ENCODE data around the gene EXOC8.

The EXOC8 gene

DNA sequence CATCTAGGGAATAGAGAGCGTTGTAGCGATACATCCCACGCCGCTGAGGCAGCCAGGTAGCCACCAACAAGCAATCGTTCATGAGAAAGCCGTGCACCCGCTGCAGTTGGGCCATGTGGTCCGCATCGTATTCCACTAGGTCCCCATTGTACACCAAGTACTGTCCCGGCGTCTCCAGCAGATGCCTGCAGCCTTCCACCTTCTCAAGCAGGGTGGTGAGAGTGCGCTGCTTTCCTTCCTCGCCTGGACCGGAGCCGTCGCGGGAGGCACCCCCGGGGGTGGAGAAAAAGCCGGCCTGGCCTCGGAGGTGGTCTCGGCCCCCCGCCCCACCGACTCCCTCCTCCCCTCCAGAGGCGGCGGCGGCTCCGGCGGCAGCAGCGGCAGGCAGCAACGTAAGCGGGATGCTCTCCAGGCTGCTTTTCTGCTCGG, 595 bp downstream of the EXOC8 start:
- peak overlapping the region; percentile 94 to 100 for H3K4me3 Mint-ChIP-seq
- no peaks in the 10 kb centered on the region for H3K27me3 Mint-ChIP-seq
- no peaks in the 10 kb centered on the region for H3K9me3 Mint-ChIP-seq
- peaks cover 17 to 38% of the 10 kb centered on the region in 2 donors for H3K36me3 Mint-ChIP-seq
- H3K4me1 Mint-ChIP-seq: peaks cover 28 to 44% of the 10 kb centered on the region in 2 donors
- ATAC-seq (replicated peaks): peak; percentile 4 to 5
- no peak for DNase-seq
- H3K27ac Mint-ChIP-seq: peak overlapping the region; percentile 99

- Mint-ChIP-seq H3K27ac (no peak overlapping the region), H3K4me3 (peak overlapping the region; percentile 94 to 100), H3K27me3 (no peaks in the 10 kb centered on the region), H3K4me1 (peaks cover 26 to 51% of the 10 kb centered on the region in 2 donors), H3K9me3 (no peaks in the 10 kb centered on the region), H3K36me3 (peaks cover 21 to 42% of the 10 kb centered on the region in 2 donors)
- DNase-seq: no peak
- no peak for ATAC-seq (replicated peaks)
Observed at GRCh38 chr1:231335663-231336602, 1.7 kb downstream of the EXOC8 start.

GRCh38 chr1:231334952-231335351, 2.7 kb downstream of the EXOC8 start:
- ATAC-seq (replicated peaks) (no peak), DNase-seq (no peak)
- peak overlapping the region; percentile 32 to 62 for H3K4me3 Mint-ChIP-seq
- H3K27ac Mint-ChIP-seq: no peak overlapping the region
- H3K36me3 Mint-ChIP-seq: peaks cover 23 to 42% of the 10 kb centered on the region in 2 donors
- H3K9me3 Mint-ChIP-seq: no peaks in the 10 kb centered on the region
- peaks cover 27 to 54% of the 10 kb centered on the region in 2 donors for H3K4me1 Mint-ChIP-seq
- no peaks in the 10 kb centered on the region for H3K27me3 Mint-ChIP-seq

DNA sequence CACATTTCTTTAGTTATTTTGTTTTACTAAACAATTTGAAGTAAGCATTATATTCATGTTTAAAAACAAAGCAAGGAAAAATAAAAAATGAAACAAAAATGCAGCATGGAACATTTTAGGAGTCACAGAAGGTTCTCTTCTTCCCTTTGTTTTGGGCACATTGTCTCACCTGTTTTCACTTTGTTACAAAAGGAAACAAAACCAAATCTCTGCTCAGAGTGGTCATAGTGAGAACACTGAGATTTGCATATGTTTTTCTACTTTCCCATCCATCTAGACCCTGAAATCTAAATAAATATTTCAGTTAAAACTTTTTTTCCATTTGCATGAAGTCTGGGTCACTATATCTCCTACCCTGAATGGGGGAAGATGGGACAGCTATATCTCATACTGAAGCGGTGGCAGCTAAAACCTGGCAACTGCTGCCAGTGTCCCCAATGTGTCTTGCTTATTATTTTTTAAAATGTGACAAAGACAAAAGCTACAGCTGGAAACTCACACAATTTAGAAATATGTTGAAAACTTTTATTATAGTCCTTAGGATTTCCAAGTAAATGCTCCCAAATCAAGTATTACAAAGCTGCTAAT, 3.5 kb downstream of the EXOC8 start:
- no peak overlapping the region for H3K27ac Mint-ChIP-seq
- H3K27me3 Mint-ChIP-seq: no peaks in the 10 kb centered on the region
- peak overlapping the region in 1 of 2 donors; percentile 62 for H3K4me3 Mint-ChIP-seq
- peaks cover 25 to 45% of the 10 kb centered on the region in 2 donors for H3K36me3 Mint-ChIP-seq
- no peaks in the 10 kb centered on the region for H3K9me3 Mint-ChIP-seq
- no peak for DNase-seq
- no peak for ATAC-seq (replicated peaks)
- peaks cover 26 to 56% of the 10 kb centered on the region in 2 donors for H3K4me1 Mint-ChIP-seq

GRCh38 chr1:231332761-231333160, 4.9 kb downstream of the EXOC8 start:
- no peaks in the 10 kb centered on the region for H3K27me3 Mint-ChIP-seq
- ATAC-seq (replicated peaks): no peak
- H3K9me3 Mint-ChIP-seq: no peaks in the 10 kb centered on the region
- H3K36me3 Mint-ChIP-seq: peaks cover 25 to 40% of the 10 kb centered on the region in 2 donors
- H3K4me3 Mint-ChIP-seq: no peak overlapping the region
- DNase-seq: no peak
- peaks cover 27 to 54% of the 10 kb centered on the region in 2 donors for H3K4me1 Mint-ChIP-seq
- H3K27ac Mint-ChIP-seq: no peak overlapping the region

DNA sequence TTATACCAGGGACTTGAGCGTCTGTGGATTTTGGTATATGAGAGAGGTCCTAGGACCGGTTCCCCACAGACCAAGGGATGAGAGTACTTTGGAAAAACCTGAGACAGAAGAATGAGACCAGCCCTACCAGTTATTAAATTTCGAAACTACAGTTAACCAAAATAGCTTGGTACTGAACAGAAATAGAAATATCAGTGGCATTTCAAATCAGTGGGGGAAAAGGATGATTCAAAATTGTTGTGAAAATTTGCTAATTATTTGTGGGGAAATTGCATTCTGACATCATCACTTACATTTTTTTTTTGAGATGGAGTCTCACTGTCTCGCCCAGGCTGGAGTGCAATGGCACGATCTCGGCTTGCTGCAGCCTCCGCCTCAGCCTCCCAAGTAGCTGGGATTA, 8.2 kb downstream of the EXOC8 start:
- ATAC-seq (replicated peaks): no peak

DNA sequence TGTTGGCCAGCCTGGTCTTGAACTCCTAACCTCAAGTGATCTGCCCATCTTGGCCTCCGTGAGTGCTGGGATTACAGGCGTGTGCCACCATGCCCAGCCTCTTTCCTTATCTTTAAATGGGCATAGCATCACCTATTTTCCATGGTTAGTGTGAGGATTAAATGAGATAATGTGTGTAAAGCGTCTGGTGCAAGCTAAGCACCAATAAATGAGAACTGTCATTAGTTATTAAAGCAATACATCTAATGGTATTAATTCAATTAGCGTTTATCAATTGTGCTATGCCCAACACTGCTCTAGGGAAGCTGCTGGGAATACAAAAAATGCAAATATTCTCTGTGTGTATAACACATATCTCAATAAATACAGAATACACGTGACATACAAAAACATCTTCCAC, 10.0 kb downstream of the EXOC8 start:
- DNase-seq (no peak), ATAC-seq (replicated peaks) (no peak)
- peaks cover 8 to 30% of the 10 kb centered on the region in 2 donors for H3K4me1 Mint-ChIP-seq
- H3K27ac Mint-ChIP-seq: no peak overlapping the region
- H3K36me3 Mint-ChIP-seq: peaks cover 13 to 19% of the 10 kb centered on the region in 2 donors
- H3K9me3 Mint-ChIP-seq: no peaks in the 10 kb centered on the region
- no peak overlapping the region for H3K4me3 Mint-ChIP-seq
- H3K27me3 Mint-ChIP-seq: no peaks in the 10 kb centered on the region

More for the DNA sequence above, 8.2 kb downstream of the EXOC8 start:
- Mint-ChIP-seq H3K4me1 (peaks cover 11 to 30% of the 10 kb centered on the region in 2 donors), H3K4me3 (no peak overlapping the region), H3K27ac (no peak overlapping the region), H3K36me3 (peaks cover 13 to 22% of the 10 kb centered on the region in 2 donors), H3K9me3 (no peaks in the 10 kb centered on the region), H3K27me3 (no peaks in the 10 kb centered on the region)
- DNase-seq: no peak

DNA sequence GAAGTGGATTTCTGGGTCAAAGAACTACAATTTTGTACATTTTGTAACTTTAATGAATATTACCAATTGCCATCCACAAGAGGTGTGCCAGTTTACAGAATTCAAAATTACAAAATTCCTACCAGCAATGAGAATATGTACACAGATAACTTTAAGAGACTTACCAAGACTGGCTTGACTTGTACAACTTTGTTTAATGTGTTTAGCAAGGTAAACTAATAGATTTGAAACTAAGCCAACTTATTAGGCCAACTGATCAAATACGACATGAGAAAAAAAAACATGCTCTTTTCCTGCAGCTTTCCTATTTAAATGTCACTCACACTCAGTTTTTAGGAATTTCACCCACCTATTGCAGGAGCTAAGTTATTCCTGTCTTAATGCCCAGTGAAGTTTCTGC, 11.4 kb downstream of the EXOC8 start:
- Mint-ChIP-seq H3K27ac (no peak overlapping the region), H3K27me3 (no peaks in the 10 kb centered on the region), H3K9me3 (no peaks in the 10 kb centered on the region), H3K4me1 (peaks cover 8 to 23% of the 10 kb centered on the region in 2 donors), H3K4me3 (no peak overlapping the region), H3K36me3 (peaks cover 4 to 12% of the 10 kb centered on the region in 2 donors)
- ATAC-seq (replicated peaks) (no peak), DNase-seq (no peak)

DNA sequence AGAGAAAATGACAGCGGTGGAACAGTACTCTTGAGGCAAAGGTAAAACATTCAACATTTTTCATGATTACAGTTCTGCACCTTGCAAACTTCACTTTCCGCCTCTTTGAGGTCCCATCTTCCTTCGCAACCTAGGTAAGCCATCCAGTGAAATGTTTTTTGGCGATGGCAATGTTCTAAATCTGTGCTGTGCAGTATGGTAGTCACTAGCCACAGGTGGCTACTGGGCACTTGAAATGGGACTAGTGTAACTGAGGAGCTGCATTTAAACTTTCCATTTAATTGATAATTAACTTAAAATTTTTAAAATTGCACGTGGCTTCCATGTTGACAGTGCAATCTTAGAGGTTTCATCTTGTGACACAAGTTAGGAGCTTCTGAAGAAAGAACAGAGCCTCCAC, 13.0 kb downstream of the EXOC8 start:
- no peaks in the 10 kb centered on the region for H3K9me3 Mint-ChIP-seq
- no peak overlapping the region for H3K27ac Mint-ChIP-seq
- DNase-seq: no peak
- ATAC-seq (replicated peaks): no peak
- H3K4me1 Mint-ChIP-seq: peaks cover 7 to 9% of the 10 kb centered on the region in 2 donors
- H3K27me3 Mint-ChIP-seq: no peaks in the 10 kb centered on the region
- H3K36me3 Mint-ChIP-seq: peaks cover 3 to 7% of the 10 kb centered on the region in 2 donors
- H3K4me3 Mint-ChIP-seq: no peak overlapping the region

- DNase-seq (no peak), ATAC-seq (replicated peaks) (no peak)
- Mint-ChIP-seq H3K9me3 (no peaks in the 10 kb centered on the region), H3K27me3 (no peaks in the 10 kb centered on the region), H3K36me3 (peaks cover 0 to 3% of the 10 kb centered on the region in 2 donors), H3K4me1 (no peaks in the 10 kb centered on the region), H3K4me3 (no peak overlapping the region), H3K27ac (no peak overlapping the region)
Observed at GRCh38 chr1:231322880-231323530, 14.6 kb downstream of the EXOC8 start.

GRCh38 chr1:231319080-231319479, 18.6 kb downstream of the EXOC8 start:
- H3K9me3 Mint-ChIP-seq: no peaks in the 10 kb centered on the region
- DNase-seq (no peak), ATAC-seq (replicated peaks) (no peak)
- peaks cover 0 to 6% of the 10 kb centered on the region in 2 donors for H3K27me3 Mint-ChIP-seq
- H3K36me3 Mint-ChIP-seq: peaks cover 0 to 3% of the 10 kb centered on the region in 2 donors
- no peak overlapping the region for H3K27ac Mint-ChIP-seq
- H3K4me3 Mint-ChIP-seq: no peak overlapping the region
- H3K4me1 Mint-ChIP-seq: peaks cover 3 to 6% of the 10 kb centered on the region in 2 donors

- Mint-ChIP-seq H3K36me3 (peaks cover 0 to 3% of the 10 kb centered on the region in 2 donors), H3K9me3 (no peaks in the 10 kb centered on the region), H3K4me1 (peaks cover 3 to 6% of the 10 kb centered on the region in 2 donors), H3K4me3 (no peak overlapping the region), H3K27ac (no peak overlapping the region), H3K27me3 (peaks cover 0 to 6% of the 10 kb centered on the region in 2 donors)
- DNase-seq (no peak), ATAC-seq (replicated peaks) (no peak)
Observed at GRCh38 chr1:231318568-231318967, 19.1 kb downstream of the EXOC8 start.

DNA sequence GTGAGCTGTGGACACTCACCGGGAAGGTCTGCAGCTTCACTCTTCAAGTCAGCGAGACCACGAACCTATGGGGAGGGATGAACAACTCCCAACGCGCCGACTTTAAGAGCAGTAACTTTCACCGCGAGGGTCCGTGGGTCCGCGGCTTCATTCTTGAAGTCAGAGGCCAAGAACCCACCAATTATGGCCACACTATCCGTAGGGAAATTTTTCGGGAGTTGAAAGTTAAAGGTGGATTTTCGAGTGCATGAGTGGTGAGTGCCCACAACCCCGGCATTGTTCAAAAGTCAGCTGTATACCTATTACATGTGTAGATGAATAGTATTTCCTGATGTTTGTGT, 19.7 kb downstream of the EXOC8 start:
- Mint-ChIP-seq H3K27me3 (peaks cover 0 to 6% of the 10 kb centered on the region in 2 donors), H3K4me3 (no peak overlapping the region), H3K27ac (no peak overlapping the region), H3K36me3 (peaks cover 0 to 3% of the 10 kb centered on the region in 2 donors), H3K9me3 (no peaks in the 10 kb centered on the region), H3K4me1 (peaks cover 3 to 6% of the 10 kb centered on the region in 2 donors)
- ATAC-seq (replicated peaks) (no peak), DNase-seq (no peak)

- DNase-seq (no peak), ATAC-seq (replicated peaks) (no peak)
- H3K27me3 Mint-ChIP-seq: peaks cover 0 to 6% of the 10 kb centered on the region in 2 donors
- H3K4me1 Mint-ChIP-seq: peaks cover 3 to 6% of the 10 kb centered on the region in 2 donors
- peaks cover 0 to 3% of the 10 kb centered on the region in 2 donors for H3K36me3 Mint-ChIP-seq
- no peak overlapping the region for H3K27ac Mint-ChIP-seq
- H3K4me3 Mint-ChIP-seq: no peak overlapping the region
- no peaks in the 10 kb centered on the region for H3K9me3 Mint-ChIP-seq
Observed at GRCh38 chr1:231317306-231318014, 20.2 kb downstream of the EXOC8 start.

Measured in stimulated activated naive B cell treated with anti-CD40 and anti-IgM and Interleukin-4, amounts not matched to agents 10 μg/mL and 1 μg/mL and 100 μg/mL, for 72 hours (primary cell).